H9 (cell line): ENCODE results near the gene FAM156A. TPM values are rescaled to one million over a fixed set of nuclear protein-coding genes. Genes with fewer than 3 reads are reported as not detected.
"Not testable (repeated sequence)": the region's sequence is repeated elsewhere in the genome, so short reads cannot be mapped to it uniquely, and the experiment has no call there.

Source experiments
- DNase-seq: peaks from one replicate; pipeline ENCODE4 v3.0.0-alpha.2; 2017
- H2AFZ ChIP-seq: one replicate; pipeline ENCODE4 v1.6.1; 2013; ENCODE audit warnings: mild to moderate bottlenecking, low read length, control low read depth, moderate library complexity
- H2AK5ac ChIP-seq: 2 replicates; pipeline ENCODE4 v1.6.1; 2013; ENCODE audit warnings: low read length, control low read depth, mixed read lengths; ENCODE audit not compliant: insufficient read length
- H2BK120ac ChIP-seq: one replicate; pipeline ENCODE4 v1.6.1; 2013; ENCODE audit warnings: low read depth, mild to moderate bottlenecking, low read length, control low read depth, inconsistent platforms; ENCODE audit not compliant: poor library complexity, severe bottlenecking
- H2BK12ac ChIP-seq: 2 replicates; pipeline ENCODE4 v1.6.1; 2013; ENCODE audit warnings: low read length, control low read depth, mixed read lengths, low read depth; ENCODE audit not compliant: insufficient read length
- H2BK15ac ChIP-seq: 2 replicates; pipeline ENCODE4 v1.6.1; 2013; ENCODE audit warnings: low read depth, low read length, control low read depth
- H2BK20ac ChIP-seq: one replicate; pipeline ENCODE4 v1.6.1; 2013; ENCODE audit warnings: low read depth, mild to moderate bottlenecking, low read length, control low read depth, inconsistent platforms; ENCODE audit not compliant: poor library complexity, severe bottlenecking
- H2BK5ac ChIP-seq: 2 replicates; pipeline ENCODE4 v1.6.1; 2013; ENCODE audit warnings: low read length, control low read depth, mixed read lengths; ENCODE audit not compliant: insufficient read length
- H3K14ac ChIP-seq: 2 replicates; pipeline ENCODE4 v1.6.1; 2013; ENCODE audit warnings: low read length, control low read depth; ENCODE audit not compliant: insufficient read depth
- H3K18ac ChIP-seq: 2 replicates; pipeline ENCODE4 v1.6.1; 2013; ENCODE audit warnings: low read depth, mild to moderate bottlenecking, mixed read lengths, low read length, control low read depth; ENCODE audit not compliant: insufficient read length
- H3K23ac ChIP-seq: 2 replicates; pipeline ENCODE4 v1.6.1; 2013; ENCODE audit warnings: low read length, control low read depth, mixed read lengths, low read depth; ENCODE audit not compliant: insufficient read length
- H3K23me2 ChIP-seq: 2 replicates; pipeline ENCODE4 v1.6.1; 2013; ENCODE audit warnings: low read depth, mild to moderate bottlenecking, mixed read lengths, low read length, control low read depth; ENCODE audit not compliant: insufficient read length, poor library complexity, severe bottlenecking
- H3K27ac ChIP-seq: 2 replicates; pipeline ENCODE4 v1.5.1; 2013; ENCODE audit warnings: low read length, control low read depth, mixed read lengths, low read depth; ENCODE audit not compliant: insufficient read length
- H3K27me3 ChIP-seq: 2 replicates; pipeline ENCODE4 v1.6.1; 2013; ENCODE audit warnings: low read length, control low read depth, inconsistent platforms; ENCODE audit not compliant: insufficient read depth
- H3K4ac ChIP-seq: 2 replicates; pipeline ENCODE4 v1.6.1; 2013; ENCODE audit warnings: low read depth, mild to moderate bottlenecking, control low read depth, inconsistent platforms, low read length, moderate library complexity
- H3K4me1 ChIP-seq: 2 replicates; pipeline ENCODE4 v1.6.1; 2013; ENCODE audit warnings: low read length, control low read depth, inconsistent platforms; ENCODE audit not compliant: insufficient read depth
- H3K4me2 ChIP-seq: 2 replicates; pipeline ENCODE4 v1.6.1; 2013; ENCODE audit warnings: low read length, control low read depth, mixed read lengths; ENCODE audit not compliant: insufficient read length, insufficient read depth
- H3K56ac ChIP-seq: 2 replicates; pipeline ENCODE4 v1.6.1; 2013; ENCODE audit warnings: low read depth, mild to moderate bottlenecking, mixed read lengths, low read length, control low read depth; ENCODE audit not compliant: insufficient read length
- H3K79me1 ChIP-seq: 2 replicates; pipeline ENCODE4 v1.6.1; 2013; ENCODE audit warnings: low read depth, mild to moderate bottlenecking, moderate library complexity, low read length, control low read depth, inconsistent platforms; ENCODE audit not compliant: insufficient read depth, poor library complexity, severe bottlenecking
- H3K79me2 ChIP-seq: 2 replicates; pipeline ENCODE4 v1.6.1; 2013; ENCODE audit warnings: low read length, control low read depth, inconsistent platforms; ENCODE audit not compliant: insufficient read depth
- H3K9ac ChIP-seq: 2 replicates; pipeline ENCODE4 v1.6.1; 2013; ENCODE audit warnings: low read length, control low read depth, mixed read lengths; ENCODE audit not compliant: insufficient read length; ENCODE audit errors: extremely low read depth
- H3K9me3 ChIP-seq: one replicate; pipeline ENCODE4 v1.6.1; 2013; ENCODE audit warnings: low read depth, low read length, inconsistent platforms; ENCODE audit not compliant: control insufficient read depth
- H3T11ph ChIP-seq: one replicate; pipeline ENCODE4 v1.6.1; 2013; ENCODE audit warnings: mild to moderate bottlenecking, low read length, control low read depth, inconsistent platforms
- H4K20me1 ChIP-seq: one replicate; pipeline ENCODE4 v1.6.1; 2013; ENCODE audit not compliant: control insufficient read depth, insufficient read length, insufficient read depth
- H4K5ac ChIP-seq: 2 replicates; pipeline ENCODE4 v1.6.1; 2013; ENCODE audit warnings: low read depth, mild to moderate bottlenecking, mixed read lengths, low read length, control low read depth; ENCODE audit not compliant: insufficient read length
- H4K8ac ChIP-seq: replicated peaks from 2 replicates; pipeline ENCODE4 v1.6.1; 2013; ENCODE audit warnings: low read length, control low read depth, mixed read lengths, low read depth; ENCODE audit not compliant: insufficient read length
- H4K91ac ChIP-seq: 2 replicates; pipeline ENCODE4 v1.6.1; 2013; ENCODE audit warnings: low read depth, mild to moderate bottlenecking, moderate library complexity, mixed read lengths, low read length, control low read depth; ENCODE audit not compliant: insufficient read length
- H3K27ac Mint-ChIP-seq, 3 experiments: 2 replicates in 2 of 3; 3 replicates in 1 of 3; pipeline ENCODE4 v1.8.0; 2020 to 2021; ENCODE audit warnings: mixed read lengths in 3 of 3, mild to moderate bottlenecking in 1 of 3, moderate library complexity in 1 of 3
- H3K27me3 Mint-ChIP-seq: 2 replicates; pipeline ENCODE4 v1.8.0; 2021; ENCODE audit warnings: low read depth, mild to moderate bottlenecking, moderate library complexity, mixed read lengths
- H3K36me3 Mint-ChIP-seq, 3 experiments: 2 replicates in 2 of 3; 3 replicates in 1 of 3; pipeline ENCODE4 v1.8.0; 2020 to 2021; ENCODE audit warnings: low read depth in 3 of 3, mixed read lengths in 3 of 3; ENCODE audit not compliant: insufficient read depth in 1 of 3
- H3K4me1 Mint-ChIP-seq, 2 experiments: 2 replicates each; pipeline ENCODE4 v1.8.0; 2020; ENCODE audit warnings: mixed read lengths in 2 of 2
- H3K4me3 Mint-ChIP-seq, 2 experiments: 2 replicates in 1 of 2; 3 replicates in 1 of 2; pipeline ENCODE4 v1.8.0; 2020 to 2021; ENCODE audit warnings: mild to moderate bottlenecking in 2 of 2, mixed read lengths in 2 of 2, moderate library complexity in 1 of 2
- H3K9me3 Mint-ChIP-seq, 2 experiments: 2 replicates in 1 of 2; 3 replicates in 1 of 2; pipeline ENCODE4 v1.8.0; 2020; ENCODE audit warnings: mild to moderate bottlenecking in 2 of 2, mixed read lengths in 2 of 2, moderate library complexity in 1 of 2
- WGBS: extraction: QIAGEN DNeasy Blood & Tissue Kit; methylation state at CpG from one replicate; pipeline ENCODE4 v1.1.7; 2013; ENCODE audit warnings: missing lambda C conversion rate, low lambda C conversion rate, mixed read lengths; ENCODE audit not compliant: insufficient read length; ENCODE audit errors: extremely low coverage; 5-methylcytosine and 5-hydroxymethylcytosine counted together
- total RNA-seq: library from RNA; stranded (reverse); gene quantifications from 2 replicates; pipeline ENCODE4 v1.2.1, GENCODE V29; 2021

Gene FAM156A
- total RNA-seq, 1 experiment from 2014 or later, result 15.7 TPM

GRCh38 chrX:52966993-52967738 is 8.8 kb upstream of the FAM156A start:
- H4K5ac ChIP-seq, H3K23me2 ChIP-seq, H3K27me3 Mint-ChIP-seq, H3K9ac ChIP-seq, H3K4me3 Mint-ChIP-seq, H3K36me3 Mint-ChIP-seq, H2AK5ac ChIP-seq, H2BK12ac ChIP-seq, H3K27me3 ChIP-seq, H3K4me1 Mint-ChIP-seq, H3K14ac ChIP-seq, H3K27ac ChIP-seq, H3K23ac ChIP-seq, H4K20me1 ChIP-seq, H3K9me3 ChIP-seq, H3K9me3 Mint-ChIP-seq, H3K79me1 ChIP-seq, H3K27ac Mint-ChIP-seq, DNase-seq, H4K8ac ChIP-seq, H3K4me1 ChIP-seq, H3K18ac ChIP-seq, H2BK20ac ChIP-seq, H2AFZ ChIP-seq, H2BK15ac ChIP-seq, H2BK5ac ChIP-seq, H3T11ph ChIP-seq, H3K4ac ChIP-seq, H2BK120ac ChIP-seq, H3K4me2 ChIP-seq, H3K56ac ChIP-seq, H3K79me2 ChIP-seq, H4K91ac ChIP-seq: not testable (repeated sequence)
- WGBS, result no CpG with 5 or more reads among the region's 16 CpGs

- not testable (repeated sequence) for H3K14ac ChIP-seq, H4K5ac ChIP-seq, H3T11ph ChIP-seq, H2BK120ac ChIP-seq, H2BK12ac ChIP-seq, H3K4ac ChIP-seq, H2AFZ ChIP-seq, H4K20me1 ChIP-seq, H4K91ac ChIP-seq, H3K4me1 Mint-ChIP-seq, DNase-seq, H3K23me2 ChIP-seq, H3K56ac ChIP-seq, H3K79me1 ChIP-seq, H3K9ac ChIP-seq, H3K27ac ChIP-seq, H2BK5ac ChIP-seq, H3K79me2 ChIP-seq, H3K9me3 Mint-ChIP-seq, H3K4me1 ChIP-seq, H3K27me3 Mint-ChIP-seq, H2BK15ac ChIP-seq, H2BK20ac ChIP-seq, H3K4me3 Mint-ChIP-seq, H3K36me3 Mint-ChIP-seq, H3K4me2 ChIP-seq, H3K9me3 ChIP-seq, H3K18ac ChIP-seq, H3K23ac ChIP-seq, H4K8ac ChIP-seq, H2AK5ac ChIP-seq, H3K27ac Mint-ChIP-seq, H3K27me3 ChIP-seq
- no CpG with 5 or more reads among the region's 7 CpGs for WGBS
Measured at GRCh38 chrX:52958961-52959360, 643 bp upstream of the FAM156A start.
